HG03025 (cell line): ENCODE measurements around the gene SLC5A12.

Experiments
- ATAC-seq: cut with Tn5 transposase; IDR thresholded peaks from one replicate; pipeline ENCODE4 v1.9.1; 2021; ENCODE audit warnings: mild to moderate bottlenecking, moderate library complexity; ENCODE audit not compliant: unreplicated experiment, low FRiP score

SLC5A12 gene

DNA sequence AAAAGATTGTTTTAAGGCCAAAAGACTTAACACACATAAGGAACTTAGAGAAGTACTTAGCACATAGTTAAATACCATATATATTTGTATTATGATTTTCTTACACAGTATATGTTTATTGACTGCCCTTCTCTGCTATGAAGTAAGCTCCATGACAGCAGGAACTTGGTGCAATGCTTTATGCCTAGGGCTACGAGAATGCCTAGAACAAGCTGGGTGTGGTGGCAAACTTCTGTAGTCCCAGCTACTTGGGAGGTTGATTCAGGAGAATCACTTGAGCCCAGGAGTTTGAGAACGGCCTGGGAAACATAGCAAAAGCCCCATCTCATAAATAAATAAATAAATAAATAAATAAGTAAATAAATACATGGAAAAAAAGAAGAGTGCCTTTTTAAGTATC lies 1.9 kb downstream of the SLC5A12 start:
- ATAC-seq, result no peak

DNA sequence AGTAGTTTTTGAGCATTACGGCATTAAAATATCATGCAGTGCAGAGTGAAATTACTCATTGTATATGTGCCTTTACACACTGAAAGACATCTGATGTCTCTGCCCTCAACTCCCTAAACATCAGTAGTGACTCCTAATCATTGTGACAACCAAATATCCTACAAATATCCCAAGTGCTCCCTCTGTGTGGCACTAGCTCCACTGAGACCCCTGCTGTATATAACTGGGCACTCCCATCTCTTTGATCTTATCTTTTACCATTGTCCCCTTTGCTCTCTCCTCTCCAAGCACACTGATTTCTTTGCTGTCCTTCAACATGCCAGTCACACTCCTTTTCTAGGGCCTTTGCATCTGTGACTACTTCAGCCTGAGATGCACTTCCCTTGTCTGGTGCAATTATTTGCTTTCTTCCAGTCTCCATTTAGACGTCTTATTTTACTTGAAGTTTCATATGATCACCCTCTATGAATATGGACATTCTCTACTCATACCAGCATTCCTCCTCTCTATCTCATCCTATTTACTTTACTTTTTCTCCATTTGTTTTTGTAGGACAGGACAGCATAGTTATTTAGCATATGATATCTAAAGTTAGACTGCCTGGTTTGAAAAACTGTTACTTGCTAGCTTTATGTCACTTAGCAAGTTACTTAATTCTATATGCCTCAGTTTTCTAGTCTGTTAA lies 2.4 kb downstream of the SLC5A12 start:
- no peak for ATAC-seq

DNA sequence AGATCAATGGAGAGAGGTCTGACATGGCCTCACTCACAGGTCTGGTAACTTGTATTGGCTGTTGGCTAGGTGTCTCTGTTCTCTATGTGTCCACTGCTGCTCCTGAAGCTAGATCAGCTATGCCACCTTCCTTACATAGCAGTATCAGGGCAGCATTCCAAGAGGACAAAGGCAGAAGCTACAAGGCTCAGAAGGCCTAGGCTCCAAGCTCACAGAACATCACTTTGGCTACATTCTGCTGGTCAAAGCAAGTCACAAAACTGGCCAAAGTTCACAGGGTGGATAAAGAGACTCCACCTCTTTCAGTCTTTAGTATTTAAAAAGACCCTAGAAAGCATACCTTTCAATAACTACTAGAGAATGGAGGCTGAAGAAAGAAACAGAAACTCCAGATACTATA lies 4.1 kb downstream of the SLC5A12 start:
- ATAC-seq, result no peak

DNA sequence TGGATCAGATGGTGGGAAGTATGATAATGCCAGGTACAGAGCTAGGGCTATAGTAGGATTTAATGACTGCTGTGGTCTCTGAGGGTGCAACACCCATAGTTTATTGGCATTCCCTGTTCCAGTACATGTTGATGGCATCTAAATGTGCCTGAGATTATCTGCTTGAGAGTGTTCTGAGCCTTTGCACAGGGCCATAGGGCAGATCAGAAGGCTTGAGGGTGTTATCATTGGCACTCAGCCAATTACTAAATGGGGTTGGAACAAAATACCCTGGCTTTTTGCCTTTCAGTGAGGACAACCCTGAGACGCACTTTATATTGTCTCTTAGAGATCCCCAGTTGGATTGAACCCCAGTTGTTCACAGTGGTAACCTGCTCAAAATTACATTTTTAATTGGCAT lies 6.7 kb downstream of the SLC5A12 start:
- no peak for ATAC-seq

DNA sequence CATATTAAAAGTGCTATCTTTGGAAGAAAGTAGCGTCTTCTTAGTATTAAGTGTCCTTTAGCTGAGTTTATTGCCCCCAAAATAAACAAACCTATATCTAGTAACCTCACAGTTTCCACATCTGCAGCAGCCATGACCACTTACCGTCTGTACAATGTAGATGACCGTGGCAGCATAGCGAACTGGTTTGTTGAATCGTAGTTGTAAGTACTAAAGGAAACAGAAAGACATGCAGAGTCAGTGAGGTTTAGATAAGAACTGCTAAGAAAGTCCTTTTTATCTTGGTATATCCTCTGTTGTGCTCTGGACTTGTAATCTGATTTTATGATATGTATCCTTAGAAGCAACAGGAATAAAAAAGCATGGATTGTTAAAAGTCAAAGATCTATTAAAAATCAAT lies 9.4 kb downstream of the SLC5A12 start:
- no peak for ATAC-seq

DNA sequence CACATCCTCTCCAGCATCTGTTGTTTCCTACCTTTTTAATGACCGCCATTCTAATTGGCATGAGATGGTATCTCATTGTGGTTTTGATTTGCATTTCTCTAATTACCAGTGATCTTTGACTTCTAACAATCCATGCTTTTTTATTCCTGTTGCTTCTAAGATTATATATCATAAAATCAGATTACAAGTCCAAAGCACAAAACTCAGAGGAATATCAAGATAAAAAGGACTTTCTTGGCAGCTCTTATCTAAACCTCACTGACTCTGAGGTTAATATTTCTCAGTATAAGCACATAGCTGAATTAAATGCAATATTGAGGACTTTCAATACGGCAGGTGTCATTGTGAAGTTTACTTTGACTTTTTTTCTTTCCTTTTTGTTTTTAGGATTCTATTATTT lies 11.4 kb downstream of the SLC5A12 start:
- no peak for ATAC-seq

DNA sequence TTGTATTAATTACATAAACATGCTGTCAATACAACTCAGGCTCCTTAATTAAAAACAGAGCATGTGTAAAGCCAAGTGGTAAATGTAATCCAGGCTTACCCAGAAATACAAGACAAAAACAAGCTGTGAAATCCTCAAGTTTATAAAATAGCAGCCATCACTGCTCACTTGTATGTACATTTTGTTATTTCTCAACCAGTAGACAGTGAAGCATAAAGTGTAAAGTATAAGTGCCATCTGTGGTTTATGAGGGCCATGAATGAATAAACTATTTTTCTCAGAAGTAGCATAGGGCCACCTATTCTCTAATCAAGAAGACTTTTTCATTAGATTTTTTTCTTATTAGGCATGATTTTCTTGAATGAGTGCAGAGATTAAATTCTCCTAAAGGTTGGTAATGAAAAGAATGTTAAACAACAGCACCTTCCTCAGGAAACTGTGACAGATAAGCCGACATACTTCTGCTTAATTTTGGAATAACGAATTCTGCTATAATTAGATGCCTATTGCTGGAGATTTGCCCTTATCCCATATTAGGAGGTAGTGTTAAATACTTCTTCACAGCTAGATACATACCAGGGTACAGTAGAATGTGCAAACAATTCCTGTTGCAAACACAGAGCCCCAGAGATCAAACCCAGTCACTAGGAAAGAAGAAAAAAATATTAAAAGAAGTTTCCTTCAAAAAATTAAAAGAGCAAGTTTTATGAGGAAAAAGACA lies 13.0 kb downstream of the SLC5A12 start:
- no peak for ATAC-seq

DNA sequence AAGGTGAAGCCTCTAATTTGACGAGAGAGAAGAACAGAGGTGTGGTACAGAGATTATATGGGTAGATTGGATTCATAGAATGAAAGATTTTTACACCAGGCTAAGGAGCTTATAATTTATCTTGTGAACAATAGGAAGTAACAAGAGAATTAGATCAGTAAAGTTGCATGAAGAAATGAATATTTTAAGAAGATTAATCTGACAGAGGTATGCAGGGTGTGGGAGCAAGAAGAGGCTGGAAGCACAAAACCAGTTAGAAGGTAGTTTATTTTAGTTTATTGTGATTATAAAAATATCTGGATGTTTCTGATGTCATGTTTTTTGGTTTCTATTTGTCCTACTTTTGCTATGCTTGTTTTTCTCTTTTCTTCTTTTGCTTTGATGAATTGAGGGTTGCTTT lies 15.7 kb downstream of the SLC5A12 start:
- ATAC-seq, result no peak

DNA sequence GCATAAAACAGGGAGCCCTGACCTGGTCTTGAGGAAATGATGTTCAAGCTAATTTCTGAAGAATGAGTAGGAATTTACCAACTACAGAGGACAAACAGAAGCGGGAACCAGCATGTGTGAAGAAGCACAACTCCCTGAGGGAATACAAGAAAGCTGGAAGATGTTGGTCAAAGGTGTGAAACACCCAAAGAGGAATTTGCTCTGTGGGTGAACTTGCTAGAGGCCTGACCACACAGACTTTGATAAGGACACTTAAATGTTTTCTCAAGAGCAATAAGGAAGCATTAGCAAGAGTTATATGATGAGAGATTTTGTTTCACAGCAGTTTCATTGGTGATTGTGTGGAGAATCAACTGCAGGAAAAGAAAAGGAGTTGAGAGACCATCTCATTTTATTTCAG lies 17.6 kb downstream of the SLC5A12 start:
- no peak for ATAC-seq

DNA sequence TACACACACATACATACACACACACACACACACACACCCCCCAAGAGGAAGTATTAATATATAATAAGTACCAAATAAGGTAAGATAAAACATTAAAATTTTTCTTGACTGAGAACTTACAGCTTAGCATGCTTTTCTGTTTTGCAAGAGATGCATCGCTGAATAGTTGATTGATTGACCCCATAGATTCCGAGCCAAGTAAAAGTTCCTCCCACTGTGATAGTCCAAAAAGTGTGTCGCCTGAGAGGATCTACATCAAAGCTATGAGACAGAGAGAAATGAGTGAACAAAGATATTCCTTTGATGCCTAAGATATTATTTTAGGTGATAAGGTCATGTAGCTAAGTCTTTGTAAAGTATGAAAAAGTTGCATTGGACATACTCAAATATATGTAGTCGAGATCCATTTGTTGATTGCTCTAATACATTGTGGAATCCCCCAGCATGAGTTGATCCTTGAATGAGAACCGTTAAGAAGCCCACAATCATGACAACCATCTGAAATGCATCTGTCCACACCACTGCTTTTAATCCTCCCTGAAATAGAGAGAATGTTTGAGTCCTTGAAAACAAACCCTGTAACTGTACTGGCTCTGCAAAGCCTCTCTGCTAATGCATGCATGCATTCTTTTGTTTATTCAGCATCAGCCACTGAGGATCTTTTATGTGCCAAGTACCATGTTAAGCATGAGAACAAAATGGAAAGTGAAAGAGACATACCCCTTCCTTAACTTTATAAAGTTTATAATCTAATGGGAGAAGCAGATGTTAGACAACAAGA lies 18.3 kb downstream of the SLC5A12 start:
- no peak for ATAC-seq

DNA sequence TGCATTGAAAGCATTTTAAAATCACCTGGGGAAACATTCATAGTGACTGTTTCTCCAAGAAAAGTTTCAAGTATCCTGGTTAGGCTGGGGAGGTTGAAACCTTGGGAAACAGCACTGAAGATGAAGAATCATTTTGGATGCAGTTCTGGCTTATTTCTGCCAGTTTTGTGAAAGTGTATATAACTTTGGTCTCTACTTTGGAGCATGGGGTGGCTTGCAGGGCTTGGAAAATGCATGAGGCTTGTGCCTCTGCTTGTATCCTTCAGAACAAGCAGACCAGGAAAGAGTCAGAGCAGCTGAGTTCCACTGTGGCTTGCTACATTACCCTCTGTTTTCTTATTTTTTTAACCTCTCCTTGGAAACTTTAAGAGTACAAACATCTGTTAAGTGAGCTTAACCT lies 19.5 kb downstream of the SLC5A12 start:
- ATAC-seq, result no peak

DNA sequence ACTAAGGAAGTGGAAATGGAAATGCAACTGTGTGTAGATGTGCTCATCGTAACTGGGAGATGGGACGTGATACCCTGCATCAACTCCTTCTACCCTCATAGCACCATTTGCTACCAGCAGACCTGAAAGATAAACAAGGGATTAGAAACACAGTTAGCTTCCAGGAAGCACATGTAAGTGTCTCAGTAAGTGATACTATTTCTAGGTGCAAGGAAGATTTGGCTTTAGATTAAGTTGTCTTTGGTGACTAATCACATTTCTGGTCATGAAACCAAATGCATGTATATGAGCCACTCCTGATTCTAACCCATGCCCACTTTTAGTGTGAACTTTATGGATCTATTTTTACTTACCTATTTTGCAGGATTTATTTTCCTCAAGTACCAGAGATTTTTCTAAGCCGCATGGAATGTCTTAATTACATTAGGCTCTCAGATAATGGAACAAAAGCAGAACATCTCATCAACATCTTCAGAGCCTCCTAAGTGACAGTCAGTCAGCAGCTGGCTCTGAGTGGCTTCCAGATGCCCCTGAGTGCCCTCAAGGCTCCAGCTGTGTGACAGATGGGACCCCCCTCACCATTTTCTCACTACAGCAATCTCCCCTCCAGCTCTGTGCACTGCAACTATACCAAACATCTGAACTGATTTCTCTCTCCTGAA lies 21.2 kb downstream of the SLC5A12 start:
- ATAC-seq, result no peak

DNA sequence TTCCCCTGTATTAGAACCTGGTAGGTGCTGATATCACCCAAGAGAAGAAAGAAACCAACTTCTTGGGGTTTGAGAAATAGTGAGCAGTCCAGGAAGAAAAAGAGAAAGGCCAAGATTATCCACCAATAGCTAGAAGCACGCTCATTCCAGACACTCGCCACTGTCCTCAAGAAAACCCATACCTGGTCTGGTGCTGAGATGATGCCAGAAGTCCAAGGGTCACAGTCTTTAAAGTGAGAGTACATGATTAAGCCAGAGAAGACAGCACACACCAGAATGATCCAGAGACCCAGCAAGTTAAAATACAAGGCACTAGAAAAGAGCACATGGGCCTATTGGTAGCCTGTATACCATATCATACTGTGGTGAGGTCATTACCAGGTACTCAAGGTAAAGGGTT lies 23.6 kb downstream of the SLC5A12 start:
- no peak for ATAC-seq

DNA sequence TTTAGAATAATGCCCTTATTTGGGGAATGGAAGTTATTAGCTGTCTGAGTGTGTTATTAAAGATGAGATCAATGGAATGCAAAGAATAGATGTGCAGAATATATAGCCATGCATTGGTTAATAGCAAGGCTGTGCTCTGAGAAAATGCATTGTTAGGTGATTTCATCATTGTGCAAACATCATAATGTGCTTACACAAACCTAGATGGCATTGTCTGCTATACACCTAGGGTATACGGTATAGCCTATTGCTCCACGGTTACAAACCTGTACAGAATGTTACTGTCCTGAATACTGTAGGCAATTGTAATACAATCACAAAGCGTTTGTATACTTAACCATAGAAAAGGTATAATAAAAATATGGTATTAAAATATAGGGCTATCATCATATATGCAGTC lies 25.5 kb downstream of the SLC5A12 start:
- ATAC-seq, result no peak

DNA sequence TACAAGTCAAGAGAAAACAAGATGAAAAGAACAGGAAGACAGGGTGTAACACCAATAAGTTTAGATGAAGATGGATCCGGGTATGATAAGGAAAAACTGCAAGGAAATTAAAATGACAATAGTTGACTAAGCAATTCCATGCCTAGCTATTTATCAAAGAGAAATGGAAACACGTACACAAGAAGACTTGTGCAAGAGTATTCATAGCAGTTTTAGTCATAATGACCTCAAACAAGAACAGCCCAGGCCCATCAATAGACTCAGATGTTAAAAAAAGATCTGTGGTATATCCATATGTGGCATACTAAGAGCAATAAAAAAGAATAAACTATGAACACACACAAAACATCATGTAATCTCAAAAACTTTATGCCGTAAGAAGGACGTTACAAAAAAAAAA lies 33.2 kb downstream of the SLC5A12 start:
- ATAC-seq, result no peak

DNA sequence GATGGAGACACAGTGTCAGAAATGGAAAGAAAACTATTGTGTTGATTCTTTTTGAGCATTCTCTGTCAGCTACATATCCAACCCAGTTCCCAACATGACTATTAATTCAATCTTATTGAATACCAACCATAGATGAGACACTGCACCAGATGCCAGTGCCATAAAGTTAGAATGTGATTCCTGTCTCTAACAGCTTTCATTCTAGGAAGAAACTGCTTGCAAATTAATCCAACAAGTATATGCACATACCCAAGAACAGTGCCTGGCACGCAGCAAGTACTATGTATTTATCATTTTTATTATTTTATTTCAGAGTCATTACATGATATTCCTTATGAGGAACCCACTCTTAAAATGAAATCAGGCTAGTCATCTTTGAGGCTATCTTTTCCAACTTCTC lies 34.5 kb downstream of the SLC5A12 start:
- ATAC-seq, result no peak

DNA sequence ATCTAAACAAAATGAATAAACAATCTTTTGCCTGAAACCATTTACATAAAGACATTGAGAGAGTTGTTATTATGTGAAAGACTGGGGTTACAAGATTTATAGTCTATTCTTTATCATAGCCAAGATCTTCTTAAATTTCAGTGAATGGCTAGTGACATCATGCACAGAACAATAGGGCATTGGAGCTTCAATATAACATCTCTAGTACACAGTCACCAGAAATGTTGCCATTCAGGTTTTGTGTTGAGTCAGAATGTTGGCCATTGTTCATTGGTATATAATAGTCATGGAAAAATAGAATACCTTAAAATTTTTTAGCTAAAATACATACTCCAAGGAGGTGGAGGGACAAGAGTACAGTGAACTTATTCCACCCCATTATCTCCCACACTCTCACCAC lies 44.3 kb downstream of the SLC5A12 start:
- no peak for ATAC-seq

DNA sequence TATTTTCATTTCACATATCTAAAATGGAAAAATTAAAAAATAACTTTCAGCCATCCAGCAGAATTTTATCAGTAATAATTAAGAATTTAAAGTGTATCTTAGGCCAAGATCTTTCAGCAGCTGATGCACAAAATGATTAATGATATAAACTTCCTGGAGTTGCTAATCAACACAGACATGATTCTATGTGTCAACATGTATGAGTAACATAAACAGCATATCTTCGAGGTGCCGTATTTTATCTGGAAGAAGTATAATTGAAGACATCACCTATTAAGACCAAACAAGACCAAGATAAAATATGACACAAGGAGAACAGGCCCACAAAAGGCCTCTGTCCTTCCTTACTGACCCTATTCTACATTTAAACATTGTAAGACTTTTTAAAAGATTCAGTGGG lies 45.2 kb downstream of the SLC5A12 start:
- no peak for ATAC-seq

DNA sequence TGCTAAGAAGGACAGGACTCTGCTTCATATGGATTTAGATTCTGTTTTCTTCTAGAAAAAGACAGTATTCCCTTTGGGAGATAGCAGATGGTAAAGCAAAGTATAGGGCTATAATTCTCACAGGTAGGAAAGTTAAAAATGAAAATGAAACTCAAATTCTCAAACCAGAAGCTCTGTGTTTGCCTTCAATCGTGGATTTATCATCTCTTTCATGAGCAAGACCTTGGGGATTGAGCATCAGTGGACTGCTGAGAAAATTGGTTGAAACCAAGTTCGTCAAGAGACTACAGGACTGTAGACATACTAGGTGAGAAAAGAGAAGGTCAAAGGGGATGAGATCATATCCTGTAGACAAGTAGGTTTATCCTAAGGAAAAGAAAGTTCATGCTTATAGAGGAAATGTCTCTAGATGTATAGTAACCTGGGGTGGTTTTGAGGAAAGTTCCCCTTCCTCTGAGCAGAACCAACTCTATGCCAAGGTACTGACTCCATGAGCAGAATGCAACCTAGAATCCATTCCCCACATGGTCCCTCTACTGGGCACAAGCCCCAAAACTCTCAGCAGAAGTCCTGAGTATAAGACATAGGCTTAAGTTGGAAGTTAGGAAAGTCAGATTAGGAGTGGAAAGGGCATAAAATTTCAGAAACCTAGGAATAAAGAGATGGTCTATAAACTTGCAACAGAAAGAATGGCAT lies 46.5 kb downstream of the SLC5A12 start:
- no peak for ATAC-seq

DNA sequence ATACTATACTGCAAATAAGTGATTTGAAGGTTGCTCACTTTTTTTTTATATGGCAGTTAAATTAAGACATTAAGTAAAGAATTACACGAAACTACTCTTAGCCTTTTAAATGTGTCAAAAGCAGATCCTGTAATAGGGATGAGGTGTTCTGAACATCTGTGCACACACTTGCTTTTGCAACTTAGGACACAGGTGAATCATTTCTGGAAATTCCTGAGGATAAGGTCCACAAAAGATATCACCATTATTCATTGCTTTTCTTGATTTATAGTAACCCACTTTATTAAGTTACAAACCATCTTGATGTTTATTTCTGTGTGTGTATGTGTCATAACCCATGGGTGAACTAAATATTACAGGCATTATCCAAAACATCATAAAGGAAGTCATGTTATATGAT lies 55.9 kb downstream of the SLC5A12 start:
- ATAC-seq, result no peak

DNA sequence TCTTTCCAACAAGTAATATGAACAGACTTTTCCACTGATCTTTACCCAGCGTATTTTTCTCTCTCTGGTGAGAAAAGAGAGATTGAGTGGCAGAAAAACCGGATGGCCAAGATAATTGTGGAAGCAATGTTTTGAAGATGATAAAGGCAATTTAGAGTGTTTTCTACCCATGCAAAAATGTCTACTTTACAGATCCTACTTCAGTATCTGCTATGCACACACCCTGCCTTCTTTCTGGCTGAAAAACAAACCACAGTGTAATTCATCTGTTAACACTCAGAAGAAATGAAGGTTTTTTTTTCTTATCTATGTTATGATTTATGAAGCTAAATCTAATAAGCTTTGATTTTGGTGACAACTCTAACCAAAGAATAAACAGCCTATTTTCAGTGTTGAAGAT lies 56.8 kb downstream of the SLC5A12 start:
- ATAC-seq, result no peak
